HUES6 (cell line): ENCODE results near the gene SH3YL1.

ENCODE experiments used
- H3K27ac ChIP-seq: 2 replicates; pipeline ENCODE4 v1.7.0; 2013; ENCODE audit warnings: low read depth, mild to moderate bottlenecking, low read length, inconsistent platforms
- H3K27me3 ChIP-seq: 2 replicates; pipeline ENCODE4 v1.6.1; 2013; ENCODE audit warnings: low read length; ENCODE audit not compliant: control insufficient read depth, insufficient read depth
- H3K36me3 ChIP-seq: 2 replicates; pipeline ENCODE4 v1.6.1; 2013; ENCODE audit warnings: low read length; ENCODE audit not compliant: control insufficient read depth, insufficient read depth
- H3K4me1 ChIP-seq: 2 replicates; pipeline ENCODE4 v1.6.1; 2013; ENCODE audit warnings: low read length; ENCODE audit not compliant: control insufficient read depth, insufficient read depth
- H3K4me3 ChIP-seq: 2 replicates; pipeline ENCODE4 v1.5.1; 2013; ENCODE audit warnings: low read depth, low read length
- H3K9ac ChIP-seq: one replicate; pipeline ENCODE4 v1.6.1; 2013; ENCODE audit warnings: mild to moderate bottlenecking, low read length
- H3K9me3 ChIP-seq: 2 replicates; pipeline ENCODE4 v1.6.1; 2013; ENCODE audit warnings: low read depth, low read length; ENCODE audit not compliant: control insufficient read depth, insufficient read depth

Gene SH3YL1

DNA sequence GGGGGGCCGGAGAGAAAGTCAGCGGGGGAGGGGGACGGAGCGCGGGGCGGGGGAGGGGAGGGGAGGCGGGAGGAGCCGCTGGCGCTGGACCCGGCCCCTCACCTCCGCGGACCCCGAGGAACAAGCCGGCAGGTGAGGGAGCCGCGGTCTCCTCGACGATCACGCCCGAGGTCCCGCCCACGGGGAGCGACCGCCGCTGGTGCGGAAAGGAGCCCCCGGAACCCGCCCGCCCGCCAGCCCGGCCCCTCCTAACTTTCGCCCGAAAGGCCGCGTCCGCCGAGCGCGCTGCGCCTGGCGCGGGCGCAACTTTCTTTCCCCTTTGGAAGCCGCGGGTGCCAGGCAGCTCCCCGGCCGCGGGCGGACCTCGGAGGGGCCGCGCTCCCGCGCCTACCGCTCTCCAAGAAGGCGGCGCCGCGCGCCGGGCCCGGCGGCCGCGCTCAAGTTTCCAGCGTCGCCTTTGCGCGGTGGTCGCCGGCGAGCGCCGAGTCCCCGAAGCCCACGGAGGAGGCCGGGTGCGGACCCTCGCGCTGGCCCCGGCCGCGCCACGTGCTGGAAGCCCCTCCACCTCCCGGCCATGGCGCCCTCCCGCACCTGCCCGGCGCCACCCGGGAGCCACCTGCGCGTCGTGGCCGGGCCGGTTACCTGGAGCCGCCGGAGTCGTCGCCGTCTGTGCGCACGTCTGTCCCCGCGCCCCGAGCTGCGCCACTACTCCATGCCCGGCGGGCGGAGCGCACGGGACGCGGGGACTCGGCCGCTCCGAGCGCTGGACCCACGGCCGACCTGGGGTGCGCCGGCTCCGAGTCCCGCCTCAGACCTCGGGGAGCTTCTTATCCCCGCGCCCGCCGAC, 24.3 kb upstream of the SH3YL1 start, which contains the start of gene ALKAL2:
TSS of gene ALKAL2 (minus strand) at position 181 of the 847 bp plus-strand sequence. CDS start 256 bp downstream, outside the sequence.
- H3K36me3 ChIP-seq: peaks cover 2% of the 10 kb centered on the region; the same call in 1 of the 2 replicates
- H3K4me1 ChIP-seq: peaks cover 41% of the 10 kb centered on the region
- peaks cover 73% of the 10 kb centered on the region for H3K27me3 ChIP-seq
- no peak within 1 kb of the TSS for H3K9ac ChIP-seq
- peak within 1 kb of the TSS; percentile 64 for H3K4me3 ChIP-seq
- no peaks in the 10 kb centered on the region; the same call in 1 of the 2 replicates for H3K9me3 ChIP-seq
- H3K27ac ChIP-seq: no peak within 1 kb of the TSS

DNA sequence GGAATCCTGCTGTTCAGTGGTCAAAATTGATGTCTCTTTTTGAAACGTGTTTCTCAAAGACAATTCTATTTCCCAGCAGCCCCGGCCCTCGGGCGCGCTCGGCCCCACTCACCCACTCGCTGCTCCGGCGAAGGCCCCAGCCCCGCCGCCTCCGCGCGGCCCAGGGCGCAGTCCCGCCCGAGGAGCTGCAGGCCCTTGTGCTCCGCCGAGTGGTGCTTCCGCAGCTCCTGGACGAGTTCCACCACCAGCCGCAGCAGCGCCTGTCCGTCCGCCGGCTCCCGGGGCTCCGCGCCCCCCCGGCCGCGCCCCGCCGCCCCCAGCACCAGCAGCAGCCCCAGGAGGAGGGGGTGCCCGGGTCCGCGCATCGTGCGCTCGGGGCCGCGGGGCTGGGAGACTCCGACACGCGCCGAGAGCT, 23.6 kb upstream of the SH3YL1 start:
- Histone ChIP-seq H3K4me3 (peak overlapping the region; percentile 51), H3K36me3 (peaks cover 2% of the 10 kb centered on the region; the same call in 1 of the 2 replicates), H3K9ac (no peak overlapping the region), H3K27me3 (peaks cover 68% of the 10 kb centered on the region), H3K9me3 (no peaks in the 10 kb centered on the region), H3K4me1 (peaks cover 42% of the 10 kb centered on the region), H3K27ac (no peak overlapping the region)

DNA sequence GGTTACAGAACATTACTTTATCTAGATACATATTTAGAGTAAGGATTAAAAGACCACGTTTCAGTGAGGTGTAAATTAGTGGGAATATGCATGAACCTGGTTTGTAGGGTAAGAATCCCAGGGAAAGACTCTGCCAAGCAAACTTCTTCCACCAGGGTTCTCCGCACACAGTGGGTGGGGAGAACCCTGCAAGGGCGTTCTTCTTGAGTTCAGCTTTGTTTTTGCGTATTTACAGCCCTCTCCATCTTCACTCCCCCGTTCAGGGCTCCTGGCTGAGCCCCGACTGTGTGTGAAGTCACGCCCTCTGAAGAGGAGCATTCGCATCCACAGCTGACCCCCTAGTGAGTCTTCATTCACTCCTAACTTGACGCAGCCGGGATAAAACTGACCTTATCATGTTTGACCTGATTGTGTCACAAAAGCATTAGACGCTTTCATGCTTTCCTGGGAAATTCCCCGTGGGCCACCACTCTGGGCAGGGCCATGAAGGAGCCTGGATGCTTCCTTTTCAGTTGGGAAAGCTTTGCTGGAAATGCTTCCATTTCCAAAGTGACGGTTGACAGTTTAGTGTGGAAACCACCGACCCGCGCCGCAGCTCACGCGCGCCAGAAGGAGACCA, 23.1 kb upstream of the SH3YL1 start:
- Histone ChIP-seq H3K9me3 (no peaks in the 10 kb centered on the region), H3K4me3 (peak overlapping the region; percentile 51), H3K27me3 (peaks cover 63% of the 10 kb centered on the region), H3K27ac (no peak overlapping the region), H3K4me1 (peaks cover 42% of the 10 kb centered on the region), H3K36me3 (peaks cover 6% of the 10 kb centered on the region), H3K9ac (no peak overlapping the region)

DNA sequence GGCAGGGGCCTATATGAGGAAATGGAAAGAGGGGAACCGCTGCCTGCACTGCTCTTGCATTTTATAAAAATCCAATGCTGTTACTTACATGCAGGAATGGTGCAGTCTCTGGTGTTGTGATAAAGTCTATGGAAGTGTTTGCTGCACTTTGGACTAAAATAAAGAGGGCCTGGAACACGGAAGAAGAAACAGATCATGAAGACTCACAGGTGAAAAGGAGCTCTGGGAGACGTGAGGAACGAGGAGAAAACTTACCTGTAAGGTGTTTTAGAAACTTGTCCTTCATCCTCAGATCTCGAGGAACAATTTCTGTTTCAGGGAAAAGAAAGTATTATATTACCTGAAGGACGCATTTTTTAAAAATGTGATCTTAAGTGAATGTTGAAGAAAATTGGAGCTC, 22.2 kb upstream of the SH3YL1 start:
- H3K4me1 ChIP-seq: peaks cover 42% of the 10 kb centered on the region
- H3K9ac ChIP-seq: no peak overlapping the region
- H3K27me3 ChIP-seq: peaks cover 56% of the 10 kb centered on the region
- H3K9me3 ChIP-seq: no peaks in the 10 kb centered on the region
- H3K36me3 ChIP-seq: peaks cover 13% of the 10 kb centered on the region
- H3K4me3 ChIP-seq: no peak overlapping the region
- H3K27ac ChIP-seq: no peak overlapping the region

DNA sequence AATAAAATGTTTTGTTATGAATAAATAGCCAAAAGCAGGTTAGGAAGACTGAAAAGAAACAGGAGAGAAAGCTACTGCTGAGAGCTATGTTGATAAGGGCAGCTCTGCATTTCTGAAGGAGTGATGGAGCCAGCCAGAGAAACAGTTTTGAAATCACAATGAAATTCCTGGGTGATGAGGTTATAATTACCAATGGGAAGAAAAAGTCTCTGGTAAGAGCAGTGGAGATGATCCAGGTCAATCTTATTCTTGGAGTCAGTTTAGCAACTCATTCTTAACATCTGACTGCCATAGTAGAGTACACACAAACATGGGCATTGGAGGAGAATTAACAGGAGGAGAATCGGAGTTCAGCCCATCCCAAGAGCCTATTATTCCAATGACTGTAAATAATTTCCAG, 21.7 kb upstream of the SH3YL1 start:
- 0 out of 2 replicates have a peak overlapping the region, but pooled peaks have one; percentile 8 for H3K27ac ChIP-seq

DNA sequence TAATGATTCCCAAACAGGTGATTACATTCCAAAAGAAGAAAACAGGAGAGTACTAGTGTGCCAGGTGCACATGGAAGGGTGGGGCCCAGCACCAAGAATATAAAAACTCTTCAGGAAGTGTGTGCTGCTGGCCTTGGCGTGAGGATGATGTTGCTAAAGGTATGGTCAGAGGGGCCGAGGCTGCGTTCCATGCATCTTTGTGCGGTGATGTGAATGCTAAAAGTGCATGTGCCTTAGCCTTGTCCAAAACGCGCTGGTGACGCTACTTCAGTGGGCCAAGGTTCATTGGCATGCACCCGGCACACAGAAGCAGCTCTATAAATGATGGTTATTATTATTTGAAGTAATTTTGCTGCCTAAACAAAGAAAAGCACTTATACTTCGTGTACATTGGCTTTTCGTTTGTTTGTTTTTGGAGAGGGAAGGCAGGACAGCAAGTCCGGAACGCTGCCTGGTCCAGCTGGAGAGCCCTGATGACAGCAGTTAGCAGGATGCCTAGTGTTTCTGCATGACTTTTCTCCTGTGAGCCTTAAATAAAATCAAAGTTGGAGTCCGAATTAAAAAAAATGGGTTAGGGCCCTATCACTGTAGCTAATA, 21.2 kb upstream of the SH3YL1 start:
- Histone ChIP-seq H3K27ac (0 out of 2 replicates have a peak overlapping the region, but pooled peaks have one; percentile 8), H3K9me3 (no peaks in the 10 kb centered on the region), H3K27me3 (peaks cover 45% of the 10 kb centered on the region), H3K36me3 (peaks cover 23% of the 10 kb centered on the region), H3K4me1 (peaks cover 42% of the 10 kb centered on the region), H3K9ac (no peak overlapping the region), H3K4me3 (no peak overlapping the region)

More for the DNA sequence above, 21.7 kb upstream of the SH3YL1 start:
- H3K4me1 ChIP-seq: peaks cover 42% of the 10 kb centered on the region
- H3K9ac ChIP-seq: no peak overlapping the region
- no peak overlapping the region for H3K4me3 ChIP-seq
- peaks cover 18% of the 10 kb centered on the region for H3K36me3 ChIP-seq
- H3K27me3 ChIP-seq: peaks cover 51% of the 10 kb centered on the region
- H3K9me3 ChIP-seq: no peaks in the 10 kb centered on the region

DNA sequence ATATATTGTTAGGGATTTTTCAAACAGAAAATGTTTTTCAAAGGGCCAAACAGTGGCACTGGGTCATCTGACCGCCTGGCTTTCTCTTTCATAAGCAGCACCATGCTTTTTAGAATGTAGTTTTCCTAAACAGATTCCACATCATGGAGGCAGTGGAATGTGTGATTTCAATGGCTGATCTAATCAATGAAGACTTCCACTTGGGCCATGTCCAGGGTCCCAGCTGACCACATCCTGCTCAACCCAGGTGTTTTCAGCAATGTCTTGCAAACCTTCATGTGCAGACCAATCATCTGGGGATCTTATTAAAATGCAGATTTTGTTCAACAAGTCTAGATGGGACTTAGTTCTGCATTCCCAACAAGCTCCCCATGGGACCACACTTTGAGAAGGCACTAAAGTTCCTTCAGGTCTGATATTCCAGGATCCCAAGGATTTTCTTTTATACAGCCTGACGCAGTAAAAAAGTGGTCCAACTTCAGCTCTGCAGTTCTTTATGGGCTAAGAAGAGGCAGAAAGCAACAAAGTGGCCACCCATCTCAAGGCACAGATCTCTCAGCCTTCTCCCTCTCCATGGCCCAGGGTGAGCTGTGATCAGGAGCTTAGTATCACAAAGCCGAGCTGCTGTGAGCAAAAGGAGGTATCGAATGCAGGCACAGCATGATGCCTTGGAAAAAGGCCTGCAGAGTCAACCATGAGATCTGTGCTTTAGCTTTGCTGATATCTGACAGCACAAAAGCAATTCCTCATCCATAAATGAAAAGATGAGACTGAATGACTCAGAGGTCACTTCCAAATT, 20.4 kb upstream of the SH3YL1 start:
- Histone ChIP-seq H3K36me3 (peaks cover 31% of the 10 kb centered on the region), H3K9ac (no peak overlapping the region), H3K4me3 (no peak overlapping the region), H3K9me3 (no peaks in the 10 kb centered on the region), H3K27me3 (peaks cover 37% of the 10 kb centered on the region), H3K27ac (no peak overlapping the region), H3K4me1 (peaks cover 42% of the 10 kb centered on the region)

DNA sequence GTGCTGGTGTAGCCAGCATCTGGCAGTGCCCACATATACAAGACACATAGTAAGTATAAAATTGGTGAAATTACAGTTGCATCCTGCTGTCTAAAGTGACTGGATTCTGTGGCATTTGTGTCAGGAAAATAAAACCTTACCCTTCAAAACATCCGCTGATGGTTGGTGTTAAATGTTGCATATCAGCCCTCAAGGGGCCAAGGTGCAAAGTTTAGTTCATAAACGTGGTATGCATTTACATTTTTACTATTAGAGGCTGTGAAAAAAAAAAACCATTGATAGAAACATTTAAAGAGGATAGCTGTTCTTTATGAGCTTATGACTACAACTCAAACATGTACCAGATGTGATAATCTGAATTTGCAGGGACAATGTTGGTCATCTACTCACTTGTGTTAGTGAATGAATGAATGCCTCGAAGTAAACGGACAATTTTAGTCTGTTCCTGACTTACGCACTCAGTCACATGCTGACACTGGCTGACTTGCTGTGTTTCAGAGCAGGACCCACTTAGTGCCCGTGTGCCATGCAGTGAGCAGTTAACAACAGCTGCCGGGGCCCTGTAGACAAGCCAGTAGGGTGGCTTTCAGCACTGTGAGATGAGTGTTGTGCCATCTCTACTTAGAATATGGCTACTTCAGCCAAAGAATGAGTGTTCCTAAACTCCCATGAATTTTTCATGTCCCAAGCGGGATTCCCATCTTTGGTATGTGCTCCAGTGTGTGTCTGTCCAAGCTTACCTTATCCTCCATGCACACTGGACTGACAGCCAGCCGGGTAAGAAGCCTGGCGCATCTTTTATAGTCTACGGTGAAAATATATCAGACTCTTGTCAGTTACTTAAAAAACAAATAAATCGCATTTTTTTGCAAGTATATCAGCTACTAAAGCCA, 18.8 kb upstream of the SH3YL1 start:
- Histone ChIP-seq H3K27me3 (peaks cover 27% of the 10 kb centered on the region), H3K9ac (no peak overlapping the region), H3K9me3 (no peaks in the 10 kb centered on the region), H3K4me1 (peaks cover 42% of the 10 kb centered on the region), H3K36me3 (peaks cover 47% of the 10 kb centered on the region), H3K4me3 (no peak overlapping the region), H3K27ac (no peak overlapping the region)

DNA sequence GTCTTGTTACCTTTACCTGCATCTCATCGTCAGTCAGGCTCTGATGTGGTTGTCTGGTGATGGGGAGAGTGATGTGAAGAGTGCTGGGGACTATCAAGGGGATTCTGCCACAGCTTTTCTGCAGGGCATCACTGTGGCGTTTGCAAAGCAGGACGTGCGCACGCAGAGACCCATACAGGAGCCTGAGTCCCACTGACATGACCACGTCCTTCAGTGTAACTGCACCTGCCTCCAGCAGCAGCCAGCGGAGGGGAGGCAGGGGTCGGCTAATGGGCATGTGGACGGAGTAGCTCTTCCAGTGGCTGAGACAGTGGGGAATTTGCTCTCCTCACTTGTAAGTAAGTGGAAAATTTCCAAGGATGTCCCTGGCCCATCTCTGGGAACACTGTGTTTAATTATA, 17.5 kb upstream of the SH3YL1 start:
- H3K9ac ChIP-seq: no peak overlapping the region
- no peaks in the 10 kb centered on the region for H3K9me3 ChIP-seq
- H3K4me3 ChIP-seq: no peak overlapping the region
- H3K27ac ChIP-seq: no peak overlapping the region
- peaks cover 33% of the 10 kb centered on the region for H3K4me1 ChIP-seq
- H3K36me3 ChIP-seq: peaks cover 60% of the 10 kb centered on the region
- H3K27me3 ChIP-seq: peaks cover 15% of the 10 kb centered on the region

DNA sequence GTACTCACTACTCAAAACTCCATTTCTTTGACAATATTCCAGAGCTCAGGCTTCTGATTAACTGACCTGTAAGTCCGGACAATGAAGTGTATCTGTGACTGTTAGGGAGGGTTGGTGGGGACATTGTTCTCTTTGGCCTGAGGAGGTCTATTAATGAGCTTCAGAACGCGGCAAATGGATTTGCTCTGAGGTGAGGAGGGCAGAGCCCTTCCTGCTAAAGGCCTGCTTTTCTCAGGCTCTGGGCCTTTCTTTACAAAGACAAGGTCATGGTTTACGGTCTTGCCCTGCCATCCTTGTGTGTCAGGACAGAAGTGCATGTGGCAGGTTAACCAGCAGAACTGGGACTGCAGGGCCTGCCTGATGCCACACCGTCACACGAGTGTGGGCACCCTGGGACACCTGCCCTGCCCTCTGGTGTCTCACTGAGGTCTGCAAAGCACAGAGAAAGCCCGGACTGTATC, 16.8 kb upstream of the SH3YL1 start:
- Histone ChIP-seq H3K9ac (no peak overlapping the region), H3K9me3 (no peaks in the 10 kb centered on the region), H3K27ac (no peak overlapping the region), H3K36me3 (peaks cover 65% of the 10 kb centered on the region), H3K4me3 (no peak overlapping the region), H3K4me1 (peaks cover 26% of the 10 kb centered on the region), H3K27me3 (peaks cover 8% of the 10 kb centered on the region)
